IPS-11a (cell line): ENCODE measurements around the gene MAB21L2.

ENCODE experiments used
- H3K4me3 ChIP-seq: one replicate; pipeline ENCODE4 v1.5.1; 2013; ENCODE audit warnings: low read depth, low read length, control low read depth

The MAB21L2 gene

GRCh38 chr4:150600812-150601445, 19.0 kb downstream of the MAB21L2 start:
- no peak overlapping the region for H3K4me3 ChIP-seq

- H3K4me3 ChIP-seq: no peak overlapping the region
Observed at GRCh38 chr4:150609131-150609530, 27.2 kb downstream of the MAB21L2 start.

- H3K4me3 ChIP-seq: no peak overlapping the region
Observed at GRCh38 chr4:150619042-150619441, 37.1 kb downstream of the MAB21L2 start.

GRCh38 chr4:150624055-150624454, 42.1 kb downstream of the MAB21L2 start:
- no peak overlapping the region for H3K4me3 ChIP-seq

GRCh38 chr4:150625033-150625432, 43.1 kb downstream of the MAB21L2 start:
- no peak overlapping the region for H3K4me3 ChIP-seq

GRCh38 chr4:150628073-150628472, 46.1 kb downstream of the MAB21L2 start:
- no peak overlapping the region for H3K4me3 ChIP-seq

GRCh38 chr4:150632639-150633038, 50.7 kb downstream of the MAB21L2 start:
- H3K4me3 ChIP-seq: no peak overlapping the region
